Forelimb muscle (tissue), 1 donor: ENCODE results near the gene RXRA. TPM values are rescaled to one million over a fixed set of nuclear protein-coding genes. Genes with fewer than 3 reads are reported as not detected.

ENCODE experiments used
- DNase-seq: peaks from one replicate; pipeline ENCODE4 v3.0.0-alpha.2; 2013; ENCODE audit warnings: low read depth
- polyA plus RNA-seq: library from polyadenylated mRNA; unstranded; fragments of 120-200 nt; gene quantifications from one replicate; pipeline ENCODE4 v1.2.1, GENCODE V29; 2013; ENCODE audit not compliant: insufficient read length

RXRA gene
- polyA plus RNA-seq, 1 donor: 28.9 TPM

DNA sequence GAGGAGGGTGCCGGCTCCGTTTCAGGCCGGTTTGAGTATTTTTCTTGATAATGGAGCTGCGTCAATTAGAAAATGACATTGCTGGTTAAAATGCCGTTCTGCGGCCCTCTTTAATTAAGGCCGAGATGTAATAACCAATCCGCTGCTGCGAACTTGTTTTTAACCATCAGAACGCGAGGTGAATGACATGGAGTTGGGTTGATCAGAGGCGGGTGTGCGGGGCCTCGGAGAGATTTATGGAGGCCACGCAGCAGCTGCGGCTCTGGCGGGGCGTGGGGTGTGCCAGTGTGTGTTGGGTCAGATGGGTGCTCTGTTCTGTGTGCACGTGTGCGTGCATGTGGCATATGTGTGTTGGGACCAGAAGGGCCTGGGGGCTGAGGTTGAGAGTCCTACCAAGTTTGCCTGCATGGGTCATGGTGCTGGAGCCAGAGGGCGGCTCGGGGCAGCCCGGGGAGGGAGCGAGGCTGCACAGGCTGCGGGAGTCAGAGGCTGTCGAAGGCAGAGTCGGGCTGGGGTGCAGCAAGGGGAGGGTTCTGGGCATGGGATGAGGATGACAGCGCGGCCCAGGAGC is 25.4 kb downstream of the RXRA start:
- DNase-seq: no peak

DNA sequence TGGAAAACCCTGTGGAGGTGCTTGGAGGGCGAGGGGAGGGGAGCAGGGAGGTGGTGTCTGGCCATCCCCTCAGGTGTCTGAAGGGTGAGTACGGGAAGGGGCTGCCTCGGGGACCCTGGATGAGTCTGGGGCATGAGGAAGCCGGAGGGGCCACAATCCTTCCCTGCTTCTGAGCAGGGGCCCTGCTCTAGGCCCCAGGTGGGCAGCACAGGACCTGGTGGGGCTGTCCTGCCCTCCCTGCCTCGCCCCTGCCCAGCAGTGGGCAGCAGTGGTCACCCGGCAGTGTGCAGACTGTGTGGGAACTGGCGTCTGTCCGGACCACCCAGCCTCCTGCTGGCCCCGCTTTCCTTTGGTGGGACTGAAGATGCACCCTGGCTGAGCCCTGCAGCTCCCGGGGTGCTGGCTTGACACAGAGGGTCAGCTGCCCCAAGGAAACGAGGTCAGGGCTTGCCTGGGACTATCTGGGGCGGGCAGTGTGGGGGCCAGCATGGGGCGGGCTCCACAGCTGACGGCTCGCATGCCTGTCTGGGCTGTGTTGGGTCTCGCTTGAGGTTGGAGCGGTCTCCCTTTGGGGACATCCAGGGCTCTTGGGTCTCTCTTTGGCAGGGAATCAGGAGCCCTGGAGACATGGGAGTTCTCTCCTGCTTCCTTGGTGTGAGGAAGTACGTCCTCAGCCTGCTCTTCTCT is 26.1 kb downstream of the RXRA start:
- no peak for DNase-seq

DNA sequence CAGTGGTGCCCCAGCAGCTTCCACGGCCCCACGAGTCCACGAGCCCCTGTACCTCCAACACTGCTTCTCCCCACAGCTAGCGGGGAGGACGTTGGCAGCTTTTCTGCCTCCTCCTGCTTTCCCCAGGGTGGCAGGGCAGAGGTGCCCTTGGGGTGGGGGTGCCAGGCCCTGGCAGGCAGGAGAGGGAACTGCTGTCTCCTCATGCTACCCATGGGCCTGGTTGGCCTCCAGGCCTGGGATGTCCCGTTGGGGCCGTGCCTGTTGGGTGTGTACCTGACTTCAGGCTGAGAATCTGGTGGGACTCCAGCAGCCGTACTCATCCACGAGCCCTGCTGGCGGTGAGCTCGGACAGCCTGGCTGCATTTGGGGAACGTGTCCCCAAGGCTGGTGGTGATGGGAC is 27.3 kb downstream of the RXRA start:
- no peak for DNase-seq

DNA sequence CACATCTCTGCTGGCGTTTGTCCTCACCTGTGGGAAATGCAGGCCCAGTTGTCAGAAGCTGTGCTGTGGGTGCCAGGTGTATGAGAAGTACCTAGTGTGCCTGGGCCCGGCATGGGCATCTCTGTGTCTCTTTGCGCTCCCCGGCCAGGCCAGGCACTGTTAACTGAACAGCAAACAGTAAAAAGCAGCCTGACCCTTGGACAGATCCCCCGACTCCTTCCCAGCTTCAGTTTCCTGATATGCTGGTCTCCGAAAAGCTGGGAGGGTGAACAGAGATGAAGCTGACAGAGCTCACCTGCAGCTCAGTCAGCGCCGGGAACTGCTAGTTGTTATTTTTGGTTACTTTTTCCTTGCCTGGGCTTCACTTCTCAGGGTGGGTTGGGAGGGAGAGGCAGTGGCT is 28.9 kb downstream of the RXRA start:
- DNase-seq: no peak

DNA sequence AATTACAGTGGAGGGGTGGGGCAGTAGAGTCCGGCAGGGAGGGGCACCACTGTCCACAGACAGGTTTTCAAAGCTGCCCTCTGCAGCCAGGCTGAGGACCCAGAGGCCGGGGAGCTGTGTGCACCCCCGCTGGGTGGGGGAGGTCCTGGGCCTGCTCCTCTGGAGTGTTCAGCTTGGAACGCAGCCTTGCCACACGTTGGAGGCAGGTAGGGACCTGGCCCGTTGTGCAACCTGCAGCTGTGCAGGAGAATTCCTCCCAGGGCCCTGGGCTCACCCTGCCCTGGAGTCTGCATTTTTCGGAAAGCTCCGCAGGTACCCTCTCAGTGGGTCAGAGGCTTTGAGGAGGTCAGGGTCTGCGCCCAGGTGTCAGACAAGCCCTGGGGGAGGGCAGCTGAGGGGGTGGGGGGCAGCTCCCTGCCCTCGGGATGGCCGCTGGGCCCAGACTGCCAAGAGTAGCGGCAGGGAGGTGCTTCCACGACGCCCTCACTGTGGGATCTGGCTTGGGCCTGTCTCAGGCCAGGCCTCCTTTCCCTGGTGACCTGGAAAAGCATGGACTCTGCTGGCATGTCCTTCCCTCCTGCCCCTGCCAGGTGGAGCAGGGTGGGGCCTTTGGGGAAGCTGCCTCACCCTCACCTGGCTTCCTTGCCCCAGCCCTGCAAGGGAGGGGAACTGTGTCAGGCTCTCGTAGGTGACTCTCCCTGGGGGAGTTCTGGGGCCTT is 29.5 kb downstream of the RXRA start:
- DNase-seq: no peak

DNA sequence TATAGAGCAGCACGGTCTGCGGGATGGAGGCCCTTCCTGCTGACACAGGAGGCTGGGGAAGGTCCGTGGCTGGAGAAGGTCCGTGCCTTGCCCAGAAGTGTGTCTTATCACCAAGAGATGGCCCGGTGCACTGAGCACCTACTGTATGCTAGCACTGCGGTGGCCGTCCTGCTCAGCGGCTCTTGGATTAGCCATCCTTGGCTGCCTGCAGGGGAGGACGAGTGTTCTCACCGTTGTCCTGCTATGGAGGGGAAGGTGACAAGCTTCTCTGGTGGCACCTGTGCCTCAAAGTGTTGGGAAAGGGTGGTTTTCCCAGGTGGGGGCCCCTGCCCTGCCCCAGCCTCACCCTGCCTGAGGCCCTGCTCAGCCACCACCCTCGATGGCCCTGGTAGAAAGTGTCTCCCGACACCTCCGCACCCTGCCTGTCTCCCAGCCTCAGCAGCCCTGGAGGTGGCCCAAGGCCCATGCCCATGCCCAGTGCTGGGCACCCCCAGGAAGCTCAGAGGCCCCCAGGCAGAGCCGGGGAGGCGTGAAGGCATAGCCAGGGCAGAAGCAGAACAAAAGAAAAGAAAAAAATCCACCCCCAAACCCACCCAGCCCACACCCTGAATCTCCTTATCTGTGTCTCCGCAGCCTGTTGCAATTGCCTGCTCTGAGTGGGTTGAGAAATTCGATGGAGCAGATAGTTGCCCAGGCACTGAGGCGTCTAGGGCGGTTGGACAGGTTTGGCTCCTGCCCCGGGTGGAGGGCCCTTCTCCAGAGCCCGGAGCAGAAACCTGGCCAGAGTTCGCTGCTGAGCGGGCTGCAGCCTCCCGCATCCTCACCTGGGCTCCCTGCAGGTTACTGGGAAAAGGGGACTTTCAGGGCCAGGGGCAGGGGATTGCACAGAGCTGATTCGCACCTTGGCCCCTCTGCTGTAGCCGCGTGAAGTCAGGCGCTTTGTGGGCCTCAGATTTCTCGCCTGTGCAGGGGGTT is 30.5 kb downstream of the RXRA start:
- DNase-seq: no peak

DNA sequence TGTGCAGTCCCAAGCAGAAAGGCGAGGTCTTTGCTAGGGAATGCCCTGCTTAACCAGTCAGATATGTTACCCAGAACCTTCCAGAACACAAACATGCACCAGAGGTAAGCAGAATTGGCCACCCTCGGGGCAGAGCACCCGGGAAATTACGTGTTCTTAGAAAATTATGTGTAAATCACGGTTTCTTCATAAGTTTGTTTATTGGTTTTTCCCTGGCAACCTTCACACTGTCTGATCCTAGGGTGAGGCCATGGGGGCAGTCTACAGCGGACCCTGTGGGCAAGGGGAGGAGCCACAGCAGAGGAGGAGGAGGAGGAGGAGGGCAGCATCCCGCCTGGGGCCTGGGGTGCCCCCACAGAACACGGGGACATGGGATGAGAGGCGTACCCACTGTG is 31.4 kb downstream of the RXRA start:
- no peak for DNase-seq

DNA sequence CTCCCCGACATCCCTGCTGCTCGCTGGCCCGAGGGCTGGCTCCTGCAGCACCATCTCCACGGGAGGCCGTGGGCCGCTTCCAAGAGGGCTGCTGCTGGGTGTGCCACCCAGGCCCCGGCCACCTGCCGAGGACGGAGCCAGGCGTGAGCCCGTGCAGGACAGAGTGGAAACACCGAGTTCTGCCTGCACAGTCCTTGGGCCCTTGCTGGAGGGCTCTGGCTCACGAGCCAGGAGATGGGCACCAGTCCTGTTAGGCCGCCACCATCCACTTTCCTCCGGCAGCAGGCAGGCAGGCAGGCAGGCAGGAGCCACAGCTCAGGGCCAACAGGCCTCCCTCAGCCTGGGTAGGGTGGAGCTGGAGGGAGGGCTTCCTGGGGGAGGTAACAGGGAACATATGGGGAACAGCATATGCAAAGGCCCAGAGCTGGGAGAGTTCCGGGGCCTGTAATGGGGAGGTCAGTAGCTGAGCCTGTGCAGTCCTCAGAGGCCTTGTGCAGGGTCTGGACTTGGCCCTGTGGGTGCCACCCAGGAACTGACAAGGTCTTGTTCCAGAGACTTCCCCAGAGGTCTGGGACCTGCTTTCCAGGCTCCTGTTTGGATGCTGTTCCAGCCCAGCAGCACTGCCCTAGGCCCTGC is 31.9 kb downstream of the RXRA start:
- DNase-seq: no peak

DNA sequence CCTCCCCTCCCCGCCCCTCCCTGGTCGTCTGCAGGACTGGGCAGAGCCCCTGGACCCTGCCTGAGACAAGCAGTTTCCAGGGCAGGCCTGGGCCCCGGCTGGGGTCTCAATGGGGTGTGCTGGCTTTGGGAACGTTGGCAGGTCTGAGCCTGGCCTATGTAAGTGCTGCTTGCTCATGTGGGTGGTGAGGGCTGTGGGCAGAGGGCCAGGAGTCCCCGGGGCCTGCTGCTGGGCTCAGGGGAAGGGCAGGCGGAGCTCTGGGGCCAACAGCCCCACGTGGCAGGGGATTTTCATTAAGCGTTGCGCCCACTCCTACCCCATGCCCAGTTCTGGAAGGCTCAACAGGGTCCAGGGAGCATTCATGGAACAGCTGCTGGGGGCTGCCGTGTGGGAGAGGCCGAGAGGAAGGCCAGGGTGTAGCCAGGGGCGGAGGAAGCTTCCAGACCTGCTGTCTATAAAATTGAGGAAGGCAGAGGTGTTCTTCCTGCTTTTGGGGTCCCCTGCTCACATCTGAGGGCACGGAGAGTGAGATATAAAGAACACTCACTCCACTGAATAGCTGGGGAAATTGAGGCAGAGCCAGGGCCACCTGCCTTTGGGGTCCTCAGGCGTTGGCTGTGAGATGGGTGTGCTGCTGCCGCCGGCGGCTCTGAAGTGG is 32.5 kb downstream of the RXRA start:
- no peak for DNase-seq

DNA sequence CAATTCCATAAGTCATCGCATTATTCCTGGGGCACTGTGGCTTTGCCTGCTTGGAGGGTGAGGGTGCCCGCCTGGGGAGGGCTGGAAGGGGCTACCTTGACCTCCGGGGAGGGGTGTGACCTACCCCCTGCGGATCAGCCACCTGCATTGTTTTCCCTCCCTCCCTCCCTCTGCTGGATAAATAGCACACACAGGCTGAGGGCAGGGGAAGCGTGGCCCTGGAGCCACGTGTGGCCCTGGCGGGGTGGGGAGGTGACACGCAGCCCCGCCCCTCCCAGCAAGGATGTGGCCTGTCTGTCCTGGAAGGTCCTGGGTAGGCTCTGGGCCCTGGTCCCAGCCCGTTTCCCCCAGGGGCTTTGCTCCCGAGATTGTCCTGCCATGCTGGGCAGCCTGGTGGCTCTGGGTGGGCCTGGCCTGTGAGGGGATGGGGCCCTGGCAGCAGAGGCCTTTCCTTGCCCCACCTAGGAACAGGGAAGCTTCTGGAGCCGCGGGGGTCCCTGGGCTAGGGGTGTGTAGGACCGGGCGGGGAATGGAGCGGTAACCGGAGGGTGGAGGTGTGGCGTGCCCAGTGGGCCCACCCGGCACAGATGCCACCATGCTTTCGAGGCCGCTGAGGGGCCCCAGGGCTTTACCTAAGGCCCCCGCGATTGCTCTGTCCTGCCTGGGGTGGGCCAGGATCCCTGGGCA is 33.4 kb downstream of the RXRA start:
- DNase-seq: no peak

DNA sequence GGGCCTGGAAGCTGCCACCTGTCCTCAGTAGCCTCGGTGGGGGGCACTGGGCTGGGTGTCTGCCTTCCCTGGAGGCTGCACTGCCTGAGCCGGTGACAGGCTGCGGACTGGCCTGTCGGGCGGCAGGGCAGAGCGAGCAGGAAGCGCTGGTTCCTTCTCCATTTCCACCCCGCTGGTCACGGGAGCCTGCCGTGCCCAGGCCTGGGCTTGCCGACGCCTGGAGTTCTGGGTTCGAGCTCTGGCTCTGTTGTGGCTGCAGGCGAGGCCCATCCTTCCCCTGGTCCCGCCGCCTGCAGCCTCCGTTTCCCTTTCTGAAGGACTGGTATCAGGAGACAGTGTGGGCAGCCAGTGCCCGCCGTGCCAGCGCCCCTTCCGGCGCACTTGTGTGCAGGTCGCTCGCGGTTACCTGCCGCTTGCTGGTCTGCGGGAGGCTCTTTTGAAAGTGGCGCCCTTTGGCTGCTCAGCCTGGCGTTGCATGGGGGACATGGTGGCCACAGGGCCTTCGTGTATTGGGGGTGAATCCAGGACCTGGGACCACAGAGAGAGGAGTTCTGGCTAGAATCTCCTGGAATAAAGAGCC is 34.0 kb downstream of the RXRA start:
- no peak for DNase-seq

DNA sequence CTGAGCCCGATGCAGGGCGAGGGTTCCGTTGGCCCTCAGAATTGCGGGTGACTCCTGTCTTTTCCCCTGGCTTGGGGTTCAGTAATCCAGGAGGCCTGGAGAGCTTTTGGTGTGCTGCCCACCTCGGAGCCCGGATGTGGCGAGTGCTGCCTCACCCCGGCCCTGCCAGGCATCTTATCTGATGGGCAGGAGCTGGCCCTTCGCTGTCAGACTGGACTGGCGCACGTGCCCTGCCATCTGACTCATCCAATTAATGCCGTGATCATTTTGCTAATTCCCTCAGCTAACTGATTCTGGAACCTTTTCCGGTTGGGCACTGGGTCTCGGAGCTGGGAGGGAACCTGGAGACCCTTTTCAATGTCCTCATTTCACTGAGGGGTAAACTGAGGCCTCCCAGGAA is 34.6 kb downstream of the RXRA start:
- DNase-seq: no peak

DNA sequence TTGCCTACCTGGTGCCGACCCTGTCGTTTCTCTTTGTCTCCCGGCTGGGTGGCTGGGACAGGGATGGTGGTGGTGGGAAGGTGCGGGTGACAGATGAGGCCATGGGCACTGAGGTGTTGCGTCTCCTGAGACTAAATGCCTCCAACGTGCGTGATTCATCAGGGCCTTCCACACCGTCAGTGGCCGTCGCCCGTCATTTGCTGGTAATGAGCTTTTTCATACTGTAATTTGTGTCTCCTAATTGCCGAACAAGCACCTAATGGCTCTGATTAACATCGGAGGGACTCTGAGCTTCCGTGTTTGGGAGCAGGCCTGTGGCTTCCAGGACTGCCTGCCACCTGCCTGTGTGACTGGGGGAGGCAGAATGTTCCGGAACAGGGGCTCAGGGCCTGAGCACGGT is 35.2 kb downstream of the RXRA start:
- DNase-seq: no peak

DNA sequence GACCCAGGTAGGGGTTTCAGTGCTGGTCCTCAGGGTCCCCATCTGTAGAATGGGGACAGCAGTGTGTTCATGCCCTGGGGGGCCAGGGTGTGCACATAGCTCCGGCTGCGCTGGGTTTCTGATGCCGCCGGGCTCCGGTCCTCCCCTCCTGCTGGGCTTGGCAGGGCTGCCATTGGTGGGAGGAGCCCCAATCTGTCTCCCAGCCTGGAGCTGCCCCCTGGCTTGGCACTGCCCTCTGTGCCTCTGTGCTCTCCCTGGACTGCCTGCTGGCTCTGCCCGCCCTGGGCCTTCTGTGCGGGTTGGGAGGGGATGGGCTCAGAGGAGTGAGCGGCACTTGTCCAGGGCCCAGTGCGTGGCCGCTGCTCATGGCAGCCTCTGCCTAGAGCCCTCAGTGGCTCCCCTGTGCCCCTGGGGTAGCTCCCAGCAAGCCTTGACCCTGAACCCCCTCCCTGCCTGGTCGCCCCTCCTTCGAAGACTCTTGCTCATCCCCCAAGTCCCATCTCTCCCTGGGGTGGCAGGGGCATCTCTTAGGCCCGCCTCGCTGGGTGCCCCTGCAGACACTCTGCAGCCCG is 35.7 kb downstream of the RXRA start:
- no peak for DNase-seq

DNA sequence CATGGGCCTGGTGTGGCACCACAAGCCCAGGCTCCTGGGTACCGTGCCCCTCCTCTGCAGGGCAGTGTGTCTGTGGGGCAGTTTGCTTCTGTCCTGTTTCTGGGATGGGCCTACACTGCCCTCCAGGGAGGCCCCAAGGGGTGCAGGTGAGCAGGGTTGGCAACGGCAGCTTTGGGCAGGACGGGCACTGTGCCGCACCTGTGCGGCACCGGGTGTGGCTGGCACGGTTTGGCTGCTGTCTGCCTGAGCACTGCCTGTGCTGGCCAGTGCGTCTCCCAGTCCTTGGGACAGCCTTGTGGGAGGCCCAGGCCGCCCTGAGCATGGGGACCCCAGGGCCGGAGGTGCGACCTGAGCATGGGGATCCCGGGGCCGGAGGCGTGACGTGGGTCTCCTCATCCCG is 37.2 kb downstream of the RXRA start:
- no peak for DNase-seq

DNA sequence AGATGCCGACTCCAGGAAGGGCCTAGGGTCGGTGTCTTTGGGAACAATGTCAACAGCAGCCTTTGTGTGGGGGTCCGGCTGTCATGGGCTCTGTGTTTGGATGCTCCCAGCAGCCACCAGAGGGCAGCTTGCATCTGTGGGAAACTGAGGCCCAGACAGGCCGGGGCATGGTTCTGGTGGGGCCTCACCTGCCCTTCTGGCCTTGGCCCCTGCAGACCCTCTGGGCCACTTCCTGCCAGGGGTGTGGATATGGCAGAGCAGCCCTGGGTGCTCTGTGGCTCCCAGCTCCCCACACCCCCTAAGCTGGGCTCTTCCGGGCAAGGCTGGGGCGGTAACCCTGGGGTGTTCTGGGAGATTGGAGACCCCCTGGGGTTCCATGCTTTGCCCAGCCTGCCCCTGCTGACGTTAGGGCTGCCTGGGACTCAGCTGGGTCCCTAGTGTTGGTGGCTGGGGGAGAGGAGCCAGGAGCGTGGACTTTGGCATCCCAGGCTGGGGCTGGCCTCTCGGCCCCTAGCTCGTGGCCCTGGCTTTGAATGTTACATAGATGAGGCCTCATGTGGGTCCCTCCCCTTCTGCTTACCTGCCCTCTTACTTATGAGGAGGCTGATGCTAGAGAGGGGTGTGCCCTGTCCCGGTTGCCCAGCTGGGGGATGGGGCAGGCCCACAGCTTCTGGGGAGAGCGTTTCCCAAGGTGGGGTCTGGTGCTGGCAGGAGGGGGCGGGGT is 38.3 kb downstream of the RXRA start:
- no peak for DNase-seq

DNA sequence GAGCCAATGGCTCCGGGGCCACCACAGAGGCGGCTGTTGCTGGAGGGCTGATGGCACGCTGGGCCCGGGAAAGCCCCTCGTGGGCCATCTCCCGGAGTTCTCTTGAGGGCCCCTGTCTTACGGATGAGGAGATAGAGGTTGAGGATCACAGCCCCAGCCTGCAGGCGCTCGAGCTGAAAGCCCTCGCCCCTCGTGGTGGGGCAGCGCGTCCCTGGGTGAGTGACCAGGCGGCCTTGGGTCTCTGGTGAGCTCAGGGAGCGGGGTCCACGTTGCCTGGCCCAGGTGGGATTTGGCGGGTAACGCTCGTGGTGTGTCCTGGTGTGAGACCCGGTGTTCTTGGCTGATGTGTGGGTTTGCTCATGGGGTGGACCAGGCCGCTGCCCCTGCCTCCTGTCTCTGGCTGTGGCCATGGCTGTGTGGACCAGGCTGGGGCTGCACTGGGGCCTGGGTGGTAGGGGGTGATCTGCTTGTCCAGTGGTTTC is 38.9 kb downstream of the RXRA start:
- DNase-seq: no peak

DNA sequence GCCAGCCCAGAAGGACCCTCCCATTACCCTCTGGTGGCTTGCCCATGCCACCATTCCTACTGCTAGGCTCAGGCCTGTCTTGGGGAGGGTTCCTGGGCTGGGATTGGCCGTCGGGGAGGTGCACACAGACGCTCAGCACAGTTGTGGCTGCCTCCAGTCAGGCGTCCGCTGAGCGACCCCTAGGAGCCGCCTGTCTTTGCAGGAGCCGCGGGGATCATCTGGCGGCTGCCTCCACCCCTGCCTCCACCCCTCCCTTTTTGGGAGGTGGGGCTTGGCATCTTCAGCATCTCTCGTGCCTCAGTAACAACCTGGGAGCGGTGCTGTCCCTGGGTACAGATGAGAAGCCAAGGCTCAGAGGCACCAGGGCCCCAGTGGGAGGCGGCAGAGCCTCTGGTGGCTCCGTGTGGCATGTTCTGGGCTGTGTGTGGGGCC is 39.6 kb downstream of the RXRA start:
- peak; percentile 76 for DNase-seq
